ENCODE results near the gene SLC9A8.

DNA sequence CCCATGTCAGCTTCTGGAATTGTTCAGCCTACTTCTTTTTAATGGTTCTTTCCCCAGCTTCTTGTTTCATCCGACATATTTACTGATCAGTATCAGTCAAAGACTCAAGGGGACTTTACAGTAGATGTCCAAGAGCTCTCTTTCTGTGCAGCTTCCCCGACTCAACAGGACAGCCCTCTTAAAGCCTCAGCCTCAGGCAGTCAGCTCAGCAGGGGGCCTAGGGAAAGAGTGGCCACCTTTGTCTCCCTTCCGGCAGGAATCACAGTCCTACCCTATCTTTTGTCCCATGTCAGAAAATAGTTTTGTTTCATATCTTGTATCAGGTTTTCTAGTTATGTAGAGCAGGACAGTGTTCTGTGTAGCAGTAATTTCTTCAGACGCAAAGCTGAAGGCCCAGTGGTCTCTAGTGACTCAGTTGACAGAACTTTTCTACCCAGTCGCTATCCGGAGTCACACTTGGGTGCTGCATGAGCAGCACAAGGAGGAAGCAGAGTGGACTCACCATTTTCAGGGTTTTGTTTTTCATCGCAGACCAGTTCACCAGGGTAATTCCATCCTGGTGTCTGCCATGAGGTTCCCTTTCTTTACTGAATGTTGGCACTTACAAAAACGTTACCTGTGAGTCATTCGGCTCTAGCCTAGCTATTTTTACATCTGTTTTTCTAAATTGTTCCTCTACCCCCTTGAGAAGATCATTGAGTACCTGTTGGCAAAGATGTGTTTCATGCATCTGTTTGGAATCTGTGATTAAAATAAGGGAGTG is 55.0 kb downstream of the SLC9A8 start:
- TF ChIP-seq, protein P1, sequence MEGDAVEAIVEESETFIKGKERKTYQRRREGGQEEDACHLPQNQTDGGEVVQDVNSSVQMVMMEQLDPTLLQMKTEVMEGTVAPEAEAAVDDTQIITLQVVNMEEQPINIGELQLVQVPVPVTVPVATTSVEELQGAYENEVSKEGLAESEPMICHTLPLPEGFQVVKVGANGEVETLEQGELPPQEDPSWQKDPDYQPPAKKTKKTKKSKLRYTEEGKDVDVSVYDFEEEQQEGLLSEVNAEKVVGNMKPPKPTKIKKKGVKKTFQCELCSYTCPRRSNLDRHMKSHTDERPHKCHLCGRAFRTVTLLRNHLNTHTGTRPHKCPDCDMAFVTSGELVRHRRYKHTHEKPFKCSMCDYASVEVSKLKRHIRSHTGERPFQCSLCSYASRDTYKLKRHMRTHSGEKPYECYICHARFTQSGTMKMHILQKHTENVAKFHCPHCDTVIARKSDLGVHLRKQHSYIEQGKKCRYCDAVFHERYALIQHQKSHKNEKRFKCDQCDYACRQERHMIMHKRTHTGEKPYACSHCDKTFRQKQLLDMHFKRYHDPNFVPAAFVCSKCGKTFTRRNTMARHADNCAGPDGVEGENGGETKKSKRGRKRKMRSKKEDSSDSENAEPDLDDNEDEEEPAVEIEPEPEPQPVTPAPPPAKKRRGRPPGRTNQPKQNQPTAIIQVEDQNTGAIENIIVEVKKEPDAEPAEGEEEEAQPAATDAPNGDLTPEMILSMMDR (IDR thresholded peaks at IDR 0.05): no peak
- no peak for TF ChIP-seq POLR2A (IDR thresholded peaks at IDR 0.05)

All from tibial nerve (tissue), 3 donors.